Calu3 (cell line): Measurements from ENCODE around the gene SPG7. TPM values are rescaled to one million over a fixed set of nuclear protein-coding genes. Genes with fewer than 3 reads are reported as not detected.

Source experiments
- BruUV-seq: library from RNA; stranded (reverse); fragments of 400-500 nt; replicated peaks from 2 replicates; lab custom pipeline; 2021; lab: Mats Ljungman, UMichigan
- CTCF ChIA-PET: fragments of 300-600 bp; sonication (Branson Sonifier 250); formaldehyde crosslinking; loops from one replicate; lab custom pipeline; 2022; ENCODE audit warnings: antibody characterized with exemption; lab: Charles Lee
- DNase-seq: peaks from one replicate; pipeline ENCODE4 v3.0.0; 2022
- H3K27ac Mint-ChIP-seq: one replicate; pipeline ENCODE4 v1.8.0; 2022; ENCODE audit warnings: mixed read lengths; ENCODE audit not compliant: unreplicated experiment
- H3K27me3 Mint-ChIP-seq: one replicate; pipeline ENCODE4 v1.8.0; 2022; ENCODE audit warnings: mixed read lengths; ENCODE audit not compliant: unreplicated experiment
- H3K36me3 Mint-ChIP-seq: one replicate; pipeline ENCODE4 v1.8.0; 2022; ENCODE audit warnings: mild to moderate bottlenecking, moderate library complexity, mixed read lengths; ENCODE audit not compliant: insufficient read depth, unreplicated experiment
- H3K4me1 Mint-ChIP-seq: one replicate; pipeline ENCODE4 v1.8.0; 2022; ENCODE audit warnings: mild to moderate bottlenecking, low read depth, mixed read lengths; ENCODE audit not compliant: unreplicated experiment
- H3K4me3 Mint-ChIP-seq: one replicate; pipeline ENCODE4 v1.8.0; 2022; ENCODE audit warnings: mild to moderate bottlenecking, low read depth, moderate library complexity, mixed read lengths; ENCODE audit not compliant: unreplicated experiment
- H3K9me3 Mint-ChIP-seq: one replicate; pipeline ENCODE4 v1.8.0; 2022; ENCODE audit warnings: low read depth, mixed read lengths; ENCODE audit not compliant: unreplicated experiment
- intact Hi-C: fragments of 100-400 bp; cut with micrococcal nuclease; formaldehyde crosslinking; loops from one replicate; pipeline ENCODE4 v1.10.0; 2022; ENCODE audit not compliant: unreplicated experiment
- total RNA-seq: library from RNA; stranded (reverse); gene quantifications from 2 replicates; pipeline ENCODE4 v1.2.3, GENCODE V29; 2022
- TF ChIP-seq, protein P1 (sequence below): fragments of 200-600 bp; IDR thresholded peaks from one replicate; pipeline ENCODE4 v1.8.0; 2022; ENCODE audit warnings: antibody characterized with exemption; ENCODE audit not compliant: unreplicated experiment

The SPG7 gene
- total RNA-seq, 1 experiment from 2014 or later = 174 TPM

DNA sequence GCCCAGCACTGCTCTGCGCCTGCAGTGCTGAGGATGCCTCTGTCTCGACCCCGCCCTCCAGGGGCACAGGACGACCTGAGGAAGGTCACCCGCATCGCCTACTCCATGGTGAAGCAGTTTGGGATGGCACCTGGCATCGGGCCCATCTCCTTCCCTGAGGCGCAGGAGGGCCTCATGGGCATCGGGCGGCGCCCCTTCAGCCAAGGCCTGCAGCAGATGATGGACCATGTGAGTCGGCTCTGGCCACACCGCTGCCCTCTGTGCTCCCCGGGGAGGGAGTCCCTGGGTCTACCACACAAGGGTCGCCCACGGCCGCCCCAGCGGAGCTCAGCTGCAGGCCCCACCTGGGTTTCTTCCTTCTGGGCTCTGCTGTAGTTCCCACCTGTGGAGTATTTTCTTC lies 45.5 kb downstream of the SPG7 start:
- BruUV-seq = no TSS peak
- no peak for DNase-seq
- intact Hi-C loops = no loop called here
- Mint-ChIP-seq H3K4me3 (no peak overlapping the region), H3K36me3 (peaks cover 82% of the 10 kb centered on the region), H3K4me1 (no peaks in the 10 kb centered on the region), H3K27me3 (no peaks in the 10 kb centered on the region), H3K9me3 (no peaks in the 10 kb centered on the region), H3K27ac (no peak overlapping the region)
- TF ChIP-seq, protein P1, sequence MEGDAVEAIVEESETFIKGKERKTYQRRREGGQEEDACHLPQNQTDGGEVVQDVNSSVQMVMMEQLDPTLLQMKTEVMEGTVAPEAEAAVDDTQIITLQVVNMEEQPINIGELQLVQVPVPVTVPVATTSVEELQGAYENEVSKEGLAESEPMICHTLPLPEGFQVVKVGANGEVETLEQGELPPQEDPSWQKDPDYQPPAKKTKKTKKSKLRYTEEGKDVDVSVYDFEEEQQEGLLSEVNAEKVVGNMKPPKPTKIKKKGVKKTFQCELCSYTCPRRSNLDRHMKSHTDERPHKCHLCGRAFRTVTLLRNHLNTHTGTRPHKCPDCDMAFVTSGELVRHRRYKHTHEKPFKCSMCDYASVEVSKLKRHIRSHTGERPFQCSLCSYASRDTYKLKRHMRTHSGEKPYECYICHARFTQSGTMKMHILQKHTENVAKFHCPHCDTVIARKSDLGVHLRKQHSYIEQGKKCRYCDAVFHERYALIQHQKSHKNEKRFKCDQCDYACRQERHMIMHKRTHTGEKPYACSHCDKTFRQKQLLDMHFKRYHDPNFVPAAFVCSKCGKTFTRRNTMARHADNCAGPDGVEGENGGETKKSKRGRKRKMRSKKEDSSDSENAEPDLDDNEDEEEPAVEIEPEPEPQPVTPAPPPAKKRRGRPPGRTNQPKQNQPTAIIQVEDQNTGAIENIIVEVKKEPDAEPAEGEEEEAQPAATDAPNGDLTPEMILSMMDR = no peak
- CTCF ChIA-PET = no interaction called here

DNA sequence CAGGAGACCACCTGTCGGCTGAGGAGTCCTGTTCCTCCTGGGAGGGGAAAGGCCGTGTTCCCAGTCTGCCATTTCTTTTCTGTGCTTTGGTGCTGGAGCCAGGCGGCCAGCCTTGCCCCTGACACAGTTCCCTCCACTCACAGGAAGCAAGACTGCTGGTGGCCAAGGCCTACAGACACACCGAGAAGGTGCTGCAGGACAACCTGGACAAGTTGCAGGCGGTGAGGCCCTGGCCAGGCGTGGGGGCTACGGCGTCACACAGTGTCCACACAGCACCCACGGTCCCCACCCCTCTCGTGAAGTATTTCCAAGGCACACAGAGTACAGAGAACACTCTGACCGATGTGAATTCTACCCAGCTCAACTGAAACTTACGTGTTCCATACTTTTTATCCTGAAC lies 46.1 kb downstream of the SPG7 start:
- CTCF ChIA-PET = interaction anchor here (0.7 kb wide), 1 partner anchor 224 kb away, joined by 3 read pairs; no protein-coding TSS in a partner anchor
- Mint-ChIP-seq H3K27ac (no peak overlapping the region), H3K9me3 (no peaks in the 10 kb centered on the region), H3K4me1 (peaks cover 2% of the 10 kb centered on the region), H3K27me3 (no peaks in the 10 kb centered on the region), H3K4me3 (no peak overlapping the region), H3K36me3 (peaks cover 82% of the 10 kb centered on the region)
- TF ChIP-seq, protein P1 = no peak
- BruUV-seq = no TSS peak
- intact Hi-C loops = no loop called here
- no peak for DNase-seq

DNA sequence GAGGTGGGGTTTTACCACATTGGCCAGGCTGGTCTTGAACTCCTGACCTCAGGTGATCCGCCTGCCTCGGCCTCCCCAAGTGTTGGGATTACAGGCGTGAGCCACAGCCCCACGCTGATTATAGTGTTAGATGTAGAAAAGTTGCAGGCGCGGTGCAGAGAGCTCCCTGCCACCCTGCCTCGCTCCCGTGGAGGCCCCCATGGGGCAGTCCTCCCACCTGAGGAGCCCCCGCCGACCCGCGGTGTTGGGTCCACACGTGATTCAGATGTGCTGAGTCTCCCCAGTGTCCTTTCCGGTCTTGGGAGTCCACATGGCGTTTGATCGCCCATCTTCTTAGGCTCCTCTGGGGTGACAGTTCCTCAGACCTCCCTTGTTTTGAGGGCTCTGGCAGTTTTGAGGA lies 47.1 kb downstream of the SPG7 start:
- H3K27me3 Mint-ChIP-seq = no peaks in the 10 kb centered on the region
- DNase-seq = no peak
- H3K4me1 Mint-ChIP-seq = peaks cover 9% of the 10 kb centered on the region
- no peak overlapping the region for H3K27ac Mint-ChIP-seq
- no TSS peak for BruUV-seq
- peaks cover 82% of the 10 kb centered on the region for H3K36me3 Mint-ChIP-seq
- no peak overlapping the region for H3K4me3 Mint-ChIP-seq
- TF ChIP-seq, protein P1 = no peak
- CTCF ChIA-PET = interaction anchor here (0.5 kb wide), 1 partner anchor 12 kb away, joined by 7 read pairs; no protein-coding TSS in a partner anchor
- no peaks in the 10 kb centered on the region for H3K9me3 Mint-ChIP-seq
- intact Hi-C loops = no loop called here

DNA sequence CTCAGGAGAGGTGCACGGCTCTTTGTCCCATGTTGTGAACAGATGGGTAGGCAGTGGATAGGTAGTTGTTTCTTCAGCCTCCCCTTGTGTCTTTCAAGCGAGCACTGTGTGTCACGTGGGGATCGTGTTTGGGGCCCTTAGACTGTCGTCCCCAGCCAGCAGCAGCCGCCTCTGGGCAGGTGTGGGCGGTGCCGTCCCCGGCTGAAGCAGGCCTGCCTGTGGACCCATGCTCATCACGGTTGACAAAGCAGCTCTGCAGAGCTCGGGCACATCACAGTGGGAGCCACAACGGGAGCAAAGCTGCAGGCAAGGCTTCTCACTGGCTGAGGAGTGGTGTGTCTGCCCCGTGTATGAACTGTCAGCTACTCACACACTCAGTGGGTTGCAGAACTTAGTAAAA lies 47.6 kb downstream of the SPG7 start:
- CTCF ChIA-PET = no interaction called here
- no peak overlapping the region for H3K27ac Mint-ChIP-seq
- DNase-seq = no peak
- H3K27me3 Mint-ChIP-seq = no peaks in the 10 kb centered on the region
- TF ChIP-seq, protein P1 = no peak
- BruUV-seq = no TSS peak
- no peaks in the 10 kb centered on the region for H3K9me3 Mint-ChIP-seq
- peaks cover 9% of the 10 kb centered on the region for H3K4me1 Mint-ChIP-seq
- H3K4me3 Mint-ChIP-seq = no peak overlapping the region
- intact Hi-C loops = no loop called here
- H3K36me3 Mint-ChIP-seq = peaks cover 86% of the 10 kb centered on the region
